ENCODE data around the gene TAAR2.

GRCh38 chr6:132571774-132572173, 52.3 kb downstream of the TAAR2 start:
- TF ChIP-seq CTCF (IDR thresholded peaks at IDR 0.05; ENCODE audit: low read depth, low read length) (no peak), EZH2phosphoT487 (IDR thresholded peaks at IDR 0.05; ENCODE audit: low read depth) (no peak)
